Measurements from ENCODE around the gene ADAM22.

ADAM22 gene

GRCh38 chr7:88115258-88115796, 181.3 kb downstream of the ADAM22 start:
- no peaks in the 10 kb centered on the region for H3K9me3 ChIP-seq (ENCODE audit: control insufficient read depth, insufficient read depth, low read depth, low read length)
- H3K4me1 ChIP-seq (ENCODE audit: control insufficient read depth, insufficient read depth, low read length), result peaks cover 3% of the 10 kb centered on the region
- H3K4me3 ChIP-seq (ENCODE audit: low read depth, low read length), result no peak overlapping the region
- H3K36me3 ChIP-seq (ENCODE audit: control insufficient read depth in 2 of 2, insufficient read depth in 1 of 2, low read length in 2 of 2), result no peaks in the 10 kb centered on the region
- TF ChIP-seq ZNF645 (tag by site-specific recombination; IDR thresholded peaks at IDR 0.05) (no peak), ZNF830 (tag by site-specific recombination; IDR thresholded peaks at IDR 0.05; ENCODE audit: low read depth) (no peak), ZNF426 (tag by site-specific recombination; IDR thresholded peaks at IDR 0.05) (no peak), ZNF121 (tag by site-specific recombination; IDR thresholded peaks at IDR 0.05) (no peak), ZNF48 (tag by site-specific recombination; IDR thresholded peaks at IDR 0.05) (no peak)
- no peak overlapping the region for H3K27ac ChIP-seq (ENCODE audit: extremely low read depth, low read depth, low read length)
- CTCF ChIA-PET, result interaction anchor here (0.7 kb wide), 2 partner anchors 54 to 318 kb away, joined by 3 to 4 read pairs; no protein-coding TSS in a partner anchor
- POLR2A ChIA-PET, result no interaction called here

DNA sequence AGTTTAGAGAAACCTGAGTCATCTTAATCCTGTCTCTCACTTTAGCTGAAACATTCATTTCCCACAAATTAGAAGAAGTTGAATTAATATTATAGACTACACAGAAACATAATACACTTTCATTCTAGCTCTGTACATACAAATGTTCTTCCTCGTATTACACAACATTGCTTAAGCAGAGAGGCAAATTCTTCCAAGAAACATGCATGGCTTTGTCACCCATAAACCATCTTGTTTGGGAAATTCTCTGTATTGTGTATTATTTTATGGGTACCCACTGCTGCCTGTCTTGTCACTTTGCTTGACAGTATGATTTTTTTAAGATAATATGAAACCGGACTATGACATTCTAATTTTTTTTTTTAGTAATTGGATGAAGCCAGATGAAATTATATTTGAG, 181.8 kb downstream of the ADAM22 start:
- Histone ChIP-seq H3K4me1 (ENCODE audit: control insufficient read depth, insufficient read depth, low read length) (peaks cover 3% of the 10 kb centered on the region), H3K36me3 (ENCODE audit: control insufficient read depth in 2 of 2, insufficient read depth in 1 of 2, low read length in 2 of 2) (no peaks in the 10 kb centered on the region), H3K27ac (ENCODE audit: extremely low read depth, low read depth, low read length) (no peak overlapping the region), H3K9me3 (ENCODE audit: control insufficient read depth, insufficient read depth, low read depth, low read length) (no peaks in the 10 kb centered on the region), H3K4me3 (ENCODE audit: low read depth, low read length) (no peak overlapping the region)
- TF ChIP-seq ZNF776 (tag by site-specific recombination; IDR thresholded peaks at IDR 0.05; ENCODE audit: borderline replicate concordance), result no peak
- ChIA-PET CTCF (interaction anchor here (0.7 kb wide), 2 partner anchors 54 to 318 kb away, joined by 3 to 4 read pairs; no protein-coding TSS in a partner anchor), POLR2A (no interaction called here)

DNA sequence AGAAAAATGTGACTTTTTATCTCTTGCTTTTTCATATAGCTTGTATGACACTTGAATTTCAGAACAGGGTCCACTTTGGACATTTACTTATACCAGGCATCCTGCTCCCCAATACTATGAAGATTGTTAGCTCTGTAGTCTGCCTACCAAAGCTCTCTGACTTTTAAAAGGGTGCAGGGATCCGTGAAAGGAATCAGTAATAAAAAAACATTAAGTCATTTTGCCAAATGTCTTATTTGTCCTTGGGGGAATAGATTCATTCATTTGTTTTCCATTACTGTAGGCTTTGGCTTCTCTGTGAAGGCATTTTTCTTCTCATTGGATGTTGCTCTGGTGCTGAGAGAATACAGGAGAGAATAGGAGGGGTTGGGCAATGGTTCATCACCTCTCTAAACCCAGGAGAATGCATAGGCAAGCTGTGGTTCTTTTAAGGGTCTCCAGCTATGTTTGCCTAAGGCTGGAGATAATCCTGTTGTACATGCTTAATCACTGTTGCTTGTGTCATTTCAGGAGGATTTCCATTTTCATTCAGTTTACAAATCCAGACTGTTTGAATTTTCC, 182.3 kb downstream of the ADAM22 start:
- H3K27ac ChIP-seq (ENCODE audit: extremely low read depth, low read depth, low read length), result no peak overlapping the region
- no peaks in the 10 kb centered on the region for H3K36me3 ChIP-seq (ENCODE audit: control insufficient read depth in 2 of 2, insufficient read depth in 1 of 2, low read length in 2 of 2)
- no peak overlapping the region for H3K4me3 ChIP-seq (ENCODE audit: low read depth, low read length)
- ChIA-PET POLR2A (no interaction called here), CTCF (interaction anchor here (0.7 kb wide), 1 partner anchor 319 kb away, joined by 3 read pairs; no protein-coding TSS in a partner anchor)
- peaks cover 3% of the 10 kb centered on the region for H3K4me1 ChIP-seq (ENCODE audit: control insufficient read depth, insufficient read depth, low read length)
- no peaks in the 10 kb centered on the region for H3K9me3 ChIP-seq (ENCODE audit: control insufficient read depth, insufficient read depth, low read depth, low read length)
- TF ChIP-seq ZNF580 (tag by site-specific recombination; IDR thresholded peaks at IDR 0.05) (no peak), SP7 (tag by site-specific recombination; IDR thresholded peaks at IDR 0.05) (no peak), GLIS1 (tag by site-specific recombination; IDR thresholded peaks at IDR 0.05) (no peak), ZNF146 (tag by site-specific recombination; IDR thresholded peaks at IDR 0.05) (no peak), ZNF776 (tag by site-specific recombination; IDR thresholded peaks at IDR 0.05; ENCODE audit: borderline replicate concordance) (no peak), HOXC10 (CRISPR knock-in tag; IDR thresholded peaks at IDR 0.05) (no peak), SETDB1 (IDR thresholded peaks at IDR 0.05; ENCODE audit: insufficient read length, low read length) (no peak), ZSCAN4 (tag by site-specific recombination; IDR thresholded peaks at IDR 0.05) (no peak)

GRCh38 chr7:88117325-88117724, 183.3 kb downstream of the ADAM22 start:
- Histone ChIP-seq H3K4me3 (ENCODE audit: low read depth, low read length) (no peak overlapping the region), H3K9me3 (ENCODE audit: control insufficient read depth, insufficient read depth, low read depth, low read length) (no peaks in the 10 kb centered on the region), H3K27ac (ENCODE audit: extremely low read depth, low read depth, low read length) (no peak overlapping the region), H3K36me3 (ENCODE audit: control insufficient read depth in 2 of 2, insufficient read depth in 1 of 2, low read length in 2 of 2) (no peaks in the 10 kb centered on the region), H3K4me1 (ENCODE audit: control insufficient read depth, insufficient read depth, low read length) (peaks cover 3% of the 10 kb centered on the region)
- ChIA-PET CTCF (no interaction called here), POLR2A (no interaction called here)
- TF ChIP-seq, protein P1, sequence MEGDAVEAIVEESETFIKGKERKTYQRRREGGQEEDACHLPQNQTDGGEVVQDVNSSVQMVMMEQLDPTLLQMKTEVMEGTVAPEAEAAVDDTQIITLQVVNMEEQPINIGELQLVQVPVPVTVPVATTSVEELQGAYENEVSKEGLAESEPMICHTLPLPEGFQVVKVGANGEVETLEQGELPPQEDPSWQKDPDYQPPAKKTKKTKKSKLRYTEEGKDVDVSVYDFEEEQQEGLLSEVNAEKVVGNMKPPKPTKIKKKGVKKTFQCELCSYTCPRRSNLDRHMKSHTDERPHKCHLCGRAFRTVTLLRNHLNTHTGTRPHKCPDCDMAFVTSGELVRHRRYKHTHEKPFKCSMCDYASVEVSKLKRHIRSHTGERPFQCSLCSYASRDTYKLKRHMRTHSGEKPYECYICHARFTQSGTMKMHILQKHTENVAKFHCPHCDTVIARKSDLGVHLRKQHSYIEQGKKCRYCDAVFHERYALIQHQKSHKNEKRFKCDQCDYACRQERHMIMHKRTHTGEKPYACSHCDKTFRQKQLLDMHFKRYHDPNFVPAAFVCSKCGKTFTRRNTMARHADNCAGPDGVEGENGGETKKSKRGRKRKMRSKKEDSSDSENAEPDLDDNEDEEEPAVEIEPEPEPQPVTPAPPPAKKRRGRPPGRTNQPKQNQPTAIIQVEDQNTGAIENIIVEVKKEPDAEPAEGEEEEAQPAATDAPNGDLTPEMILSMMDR (tag by site-specific recombination; IDR thresholded peaks at IDR 0.05), result no peak
- TF ChIP-seq SALL2 (tag by site-specific recombination; IDR thresholded peaks at IDR 0.05; ENCODE audit: borderline replicate concordance), result no peak
- TF ChIP-seq GLI4 (tag by site-specific recombination; IDR thresholded peaks at IDR 0.05), result no peak
- TF ChIP-seq, protein P2, sequence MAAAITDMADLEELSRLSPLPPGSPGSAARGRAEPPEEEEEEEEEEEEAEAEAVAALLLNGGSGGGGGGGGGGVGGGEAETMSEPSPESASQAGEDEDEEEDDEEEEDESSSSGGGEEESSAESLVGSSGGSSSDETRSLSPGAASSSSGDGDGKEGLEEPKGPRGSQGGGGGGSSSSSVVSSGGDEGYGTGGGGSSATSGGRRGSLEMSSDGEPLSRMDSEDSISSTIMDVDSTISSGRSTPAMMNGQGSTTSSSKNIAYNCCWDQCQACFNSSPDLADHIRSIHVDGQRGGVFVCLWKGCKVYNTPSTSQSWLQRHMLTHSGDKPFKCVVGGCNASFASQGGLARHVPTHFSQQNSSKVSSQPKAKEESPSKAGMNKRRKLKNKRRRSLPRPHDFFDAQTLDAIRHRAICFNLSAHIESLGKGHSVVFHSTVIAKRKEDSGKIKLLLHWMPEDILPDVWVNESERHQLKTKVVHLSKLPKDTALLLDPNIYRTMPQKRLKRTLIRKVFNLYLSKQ (tag by site-specific recombination; IDR thresholded peaks at IDR 0.05; ENCODE audit: borderline replicate concordance), result no peak
- TF ChIP-seq SP3 (tag by site-specific recombination; IDR thresholded peaks at IDR 0.05), result no peak
- no peak for TF ChIP-seq ZNF341 (tag by site-specific recombination; IDR thresholded peaks at IDR 0.05; ENCODE audit: low read depth)
- TF ChIP-seq ZBTB7A (tag by site-specific recombination; IDR thresholded peaks at IDR 0.05; ENCODE audit: low read depth), result no peak
- TF ChIP-seq ZFP3 (tag by site-specific recombination; IDR thresholded peaks at IDR 0.05; ENCODE audit: low read depth), result no peak
- no peak for TF ChIP-seq ZNF560 (tag by site-specific recombination; IDR thresholded peaks at IDR 0.05; ENCODE audit: borderline replicate concordance)
- no peak for TF ChIP-seq KLF1 (tag by site-specific recombination; IDR thresholded peaks at IDR 0.05)

Data from HEK293 (cell line).